Measurements from ENCODE around the gene PIN1. TPM values are rescaled to one million over a fixed set of nuclear protein-coding genes. Genes with fewer than 3 reads are reported as not detected.

PIN1 gene
- total RNA-seq, 2 donors from 2014 or later: 76.5 to 79.4 TPM

DNA sequence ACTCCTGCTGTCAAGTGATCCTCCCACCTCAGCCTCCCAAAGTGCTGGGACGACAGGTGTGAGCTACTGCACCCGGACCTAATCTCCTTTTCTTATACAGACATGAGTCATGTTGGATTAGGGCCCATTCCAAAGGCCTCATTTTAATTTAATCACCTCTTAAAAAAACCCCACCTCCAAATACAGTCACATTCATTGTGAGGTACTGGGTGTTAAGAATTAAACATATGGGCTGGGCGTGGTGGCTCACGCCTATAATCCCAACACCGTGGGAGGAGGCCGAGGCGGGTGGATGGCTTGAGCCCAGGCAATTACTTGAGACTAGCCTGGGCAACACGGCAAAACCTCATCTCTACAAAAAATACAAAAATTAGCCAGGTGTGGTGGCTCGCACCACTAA, 46.6 kb downstream of the PIN1 start:
- Histone ChIP-seq H3K36me3 (no peaks in the 10 kb centered on the region), H3K4me3 (no peak overlapping the region), H3K4me1 (ENCODE audit: control insufficient read depth in 1 of 2, low read depth in 2 of 2) (peaks cover 0 to 5% of the 10 kb centered on the region in 2 donors), H3K9me3 (no peaks in the 10 kb centered on the region), H3K27ac (no peak overlapping the region), H3K27me3 (replicated peaks; ENCODE audit: insufficient read depth) (no peaks in the 10 kb centered on the region)
- ATAC-seq (ENCODE audit: insufficient number of reproducible peaks, low FRiP score, low read depth) (no peak), DNase-seq (ENCODE audit: low spot score) (no peak)
- TF ChIP-seq, protein P1, sequence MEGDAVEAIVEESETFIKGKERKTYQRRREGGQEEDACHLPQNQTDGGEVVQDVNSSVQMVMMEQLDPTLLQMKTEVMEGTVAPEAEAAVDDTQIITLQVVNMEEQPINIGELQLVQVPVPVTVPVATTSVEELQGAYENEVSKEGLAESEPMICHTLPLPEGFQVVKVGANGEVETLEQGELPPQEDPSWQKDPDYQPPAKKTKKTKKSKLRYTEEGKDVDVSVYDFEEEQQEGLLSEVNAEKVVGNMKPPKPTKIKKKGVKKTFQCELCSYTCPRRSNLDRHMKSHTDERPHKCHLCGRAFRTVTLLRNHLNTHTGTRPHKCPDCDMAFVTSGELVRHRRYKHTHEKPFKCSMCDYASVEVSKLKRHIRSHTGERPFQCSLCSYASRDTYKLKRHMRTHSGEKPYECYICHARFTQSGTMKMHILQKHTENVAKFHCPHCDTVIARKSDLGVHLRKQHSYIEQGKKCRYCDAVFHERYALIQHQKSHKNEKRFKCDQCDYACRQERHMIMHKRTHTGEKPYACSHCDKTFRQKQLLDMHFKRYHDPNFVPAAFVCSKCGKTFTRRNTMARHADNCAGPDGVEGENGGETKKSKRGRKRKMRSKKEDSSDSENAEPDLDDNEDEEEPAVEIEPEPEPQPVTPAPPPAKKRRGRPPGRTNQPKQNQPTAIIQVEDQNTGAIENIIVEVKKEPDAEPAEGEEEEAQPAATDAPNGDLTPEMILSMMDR (IDR thresholded peaks at IDR 0.05): no peak

DNA sequence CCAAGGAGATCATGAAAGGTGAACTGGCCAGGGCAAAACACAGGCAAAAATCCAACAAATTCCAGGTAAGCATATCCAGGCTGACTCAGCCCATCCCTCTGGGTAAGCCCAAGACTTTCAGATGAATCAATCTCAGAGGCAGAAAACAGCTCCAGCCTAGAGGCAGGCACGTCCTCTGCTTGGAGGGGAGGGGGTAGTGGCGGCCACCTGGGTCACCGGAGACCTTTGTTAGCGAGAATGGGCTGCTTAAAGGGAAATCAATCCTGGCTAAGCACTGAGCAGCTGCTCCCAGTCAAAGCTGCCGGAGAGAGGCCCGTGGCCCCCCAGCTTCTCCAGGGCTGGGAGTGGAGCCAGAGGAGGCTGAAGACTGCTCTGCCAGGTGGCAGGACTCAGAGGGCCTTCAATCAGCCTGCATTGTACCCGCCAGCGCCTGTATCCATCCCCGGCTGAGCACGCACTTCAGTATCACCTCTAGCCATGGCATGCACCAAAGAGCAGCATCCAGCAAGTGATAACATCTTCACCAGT, 48.2 kb downstream of the PIN1 start:
- Histone ChIP-seq H3K9me3 (no peaks in the 10 kb centered on the region), H3K36me3 (no peaks in the 10 kb centered on the region), H3K4me3 (no peak overlapping the region), H3K4me1 (ENCODE audit: control insufficient read depth in 1 of 2, low read depth in 2 of 2) (peaks cover 0 to 5% of the 10 kb centered on the region in 2 donors), H3K27me3 (replicated peaks; ENCODE audit: insufficient read depth) (no peaks in the 10 kb centered on the region), H3K27ac (no peak overlapping the region)
- TF ChIP-seq, protein P1 (IDR thresholded peaks at IDR 0.05): no peak
- DNase-seq (ENCODE audit: low spot score) (no peak), ATAC-seq (ENCODE audit: insufficient number of reproducible peaks, low FRiP score, low read depth) (no peak)

DNA sequence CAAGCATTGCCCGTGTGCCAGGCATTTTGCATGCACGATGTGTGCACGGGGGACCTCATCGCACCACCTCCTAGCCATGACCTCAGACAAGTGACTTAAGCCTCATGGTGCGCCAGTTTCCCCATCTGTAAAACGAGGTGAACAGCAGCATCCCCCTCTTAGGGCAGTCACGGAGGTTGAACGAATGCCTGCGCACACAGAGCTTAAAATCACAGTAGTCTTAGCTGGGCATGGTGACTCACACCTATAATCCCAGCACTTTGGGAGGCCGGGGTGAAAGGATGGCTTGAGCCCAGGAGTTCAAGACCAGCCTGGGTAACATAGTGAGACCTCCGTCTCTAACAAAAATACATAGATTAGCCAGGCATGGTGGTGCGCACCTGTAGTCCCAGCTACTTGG, 48.6 kb downstream of the PIN1 start:
- peaks cover 0 to 5% of the 10 kb centered on the region in 2 donors for H3K4me1 ChIP-seq (ENCODE audit: control insufficient read depth in 1 of 2, low read depth in 2 of 2)
- no peak for ATAC-seq (ENCODE audit: insufficient number of reproducible peaks, low FRiP score, low read depth)
- H3K9me3 ChIP-seq: no peaks in the 10 kb centered on the region
- H3K27me3 ChIP-seq (replicated peaks; ENCODE audit: insufficient read depth): no peaks in the 10 kb centered on the region
- no peak for DNase-seq (ENCODE audit: low spot score)
- no peaks in the 10 kb centered on the region for H3K36me3 ChIP-seq
- TF ChIP-seq, protein P1 (IDR thresholded peaks at IDR 0.05): no peak
- no peak overlapping the region for H3K27ac ChIP-seq
- H3K4me3 ChIP-seq: no peak overlapping the region

DNA sequence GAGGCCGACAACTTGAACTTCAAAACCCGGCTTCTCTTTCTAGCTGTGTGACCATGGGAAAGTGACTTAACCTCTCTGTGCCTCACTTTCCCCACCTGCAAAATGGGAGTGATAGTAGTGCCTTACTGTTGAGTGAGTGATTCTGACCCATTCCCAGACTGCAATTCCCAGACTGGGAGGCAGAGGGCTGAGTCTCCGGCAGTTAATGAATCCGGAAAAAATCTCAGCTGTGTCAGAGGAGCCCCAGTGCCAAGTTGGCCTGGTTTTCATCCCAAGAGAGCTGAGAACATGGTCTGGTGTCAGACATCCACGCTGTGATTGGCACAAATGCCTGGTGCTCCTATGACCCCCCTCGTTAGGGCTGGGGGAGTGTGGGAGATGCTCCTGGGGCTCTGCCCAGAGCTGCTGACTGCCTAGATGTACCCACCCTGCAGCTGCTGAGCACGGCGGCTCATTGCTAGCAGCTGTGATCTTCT, 50.0 kb downstream of the PIN1 start:
- Histone ChIP-seq H3K4me1 (ENCODE audit: control insufficient read depth in 1 of 2, low read depth in 2 of 2) (peaks cover 0 to 5% of the 10 kb centered on the region in 2 donors), H3K27ac (no peak overlapping the region), H3K36me3 (no peaks in the 10 kb centered on the region), H3K4me3 (no peak overlapping the region), H3K27me3 (replicated peaks; ENCODE audit: insufficient read depth) (no peaks in the 10 kb centered on the region), H3K9me3 (no peaks in the 10 kb centered on the region)
- TF ChIP-seq, protein P1 (IDR thresholded peaks at IDR 0.05): peak; percentile 30
- DNase-seq (ENCODE audit: low spot score) (no peak), ATAC-seq (ENCODE audit: insufficient number of reproducible peaks, low FRiP score, low read depth) (no peak)

DNA sequence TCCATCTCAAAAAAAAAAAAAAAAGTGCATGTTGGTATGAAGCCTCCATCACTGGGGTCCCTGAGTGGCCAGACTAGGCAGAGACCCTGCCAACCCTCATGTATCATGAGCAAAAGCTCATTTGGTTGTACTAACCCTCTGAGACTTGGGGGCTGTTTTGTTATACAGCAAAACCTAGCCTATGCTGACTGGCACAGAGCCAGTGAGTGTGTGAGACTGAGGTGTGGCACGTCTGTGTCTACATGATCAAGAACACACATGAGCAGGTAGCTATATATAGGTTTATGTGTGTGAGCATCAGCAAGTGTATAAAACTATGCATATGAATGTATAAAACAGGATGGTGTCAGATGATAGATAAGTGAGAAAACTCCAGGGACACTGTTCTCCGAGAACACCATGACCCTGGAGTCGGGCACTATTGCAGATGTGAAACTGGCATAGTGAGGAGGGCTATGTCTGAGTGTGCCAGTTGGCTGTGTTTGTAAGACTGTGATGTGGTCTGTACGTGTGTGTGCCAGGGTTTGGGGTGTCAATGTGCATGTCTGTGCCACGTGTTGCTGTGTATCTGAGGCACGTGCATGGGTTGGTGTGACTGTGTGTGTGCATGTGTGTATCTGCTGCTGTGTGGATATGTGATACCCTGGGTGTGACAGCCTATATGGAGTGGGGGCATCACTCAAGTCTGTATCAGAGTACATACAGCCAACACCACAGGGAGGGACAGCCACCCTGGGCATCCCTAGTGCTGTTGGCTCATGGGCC, 56.7 kb downstream of the PIN1 start:
- Histone ChIP-seq H3K9me3 (no peaks in the 10 kb centered on the region), H3K27me3 (replicated peaks; ENCODE audit: insufficient read depth) (no peaks in the 10 kb centered on the region), H3K4me1 (ENCODE audit: control insufficient read depth in 1 of 2, low read depth in 2 of 2) (no peaks in the 10 kb centered on the region), H3K36me3 (no peaks in the 10 kb centered on the region), H3K27ac (no peak overlapping the region), H3K4me3 (no peak overlapping the region)
- ATAC-seq (ENCODE audit: insufficient number of reproducible peaks, low FRiP score, low read depth): no peak
- DNase-seq (ENCODE audit: low spot score): no peak
- TF ChIP-seq, protein P1 (IDR thresholded peaks at IDR 0.05): no peak

Other genes starting within 250 kb of the PIN1 start
- gene ZNF561, start 214.1 kb upstream of the PIN1 start, total RNA-seq: 10 to 100 TPM; 24.1 to 46.6 TPM
- 10 to 100 TPM; 13.3 to 35.6 TPM for gene ZNF562, start 160.2 kb upstream of the PIN1 start, total RNA-seq
- gene ZNF846, start 66.6 kb upstream of the PIN1 start, total RNA-seq: 10 to 100 TPM; 44.0 to 54.6 TPM
- gene FBXL12, start 16.2 kb upstream of the PIN1 start, total RNA-seq: 10 to 100 TPM; 28.9 to 64.8 TPM
- gene UBL5, start 7.4 kb upstream of the PIN1 start, total RNA-seq: 100 to 1,000 TPM; 210 to 414 TPM
- 10 to 100 TPM in 1 of 2 donors, 1 to 10 TPM in 1; 5.8 to 13.4 TPM for gene OLFM2, start 101.2 kb downstream of the PIN1 start, total RNA-seq
- gene COL5A3, start 175.2 kb downstream of the PIN1 start, total RNA-seq: 10 to 100 TPM; 11.1 to 14.3 TPM
- gene RDH8, start 178.2 kb downstream of the PIN1 start, total RNA-seq: not detected

All from thoracic aorta (tissue), 2 donors.